Measurements from ENCODE around the gene ASTE1. TPM values are rescaled to one million over a fixed set of nuclear protein-coding genes. Genes with fewer than 3 reads are reported as not detected.

Gene ASTE1
- total RNA-seq, 1 experiment from 2014 or later: 8.1 TPM

- Histone ChIP-seq H3K4me1 (ENCODE audit: insufficient read depth, low read length, poor library complexity, severe bottlenecking) (no peaks in the 10 kb centered on the region), H3K9me3 (ENCODE audit: low read depth, low read length, poor library complexity, severe bottlenecking) (no peaks in the 10 kb centered on the region), H3K27ac (ENCODE audit: low read depth, low read length, poor library complexity, severe bottlenecking) (no peak overlapping the region), H3K36me3 (ENCODE audit: insufficient read depth, low read length, poor library complexity, severe bottlenecking) (peaks cover 4% of the 10 kb centered on the region), H3K27me3 (replicated peaks; ENCODE audit: insufficient read depth, low read depth, low read length, poor library complexity) (no peaks in the 10 kb centered on the region), H3K4me3 (ENCODE audit: low read depth, low read length, poor library complexity, severe bottlenecking) (no peak overlapping the region)
- BruUV-seq (replicated peaks): no TSS peak
- DNase-seq (ENCODE audit: low spot score): no peak
- TF ChIP-seq, protein P1, sequence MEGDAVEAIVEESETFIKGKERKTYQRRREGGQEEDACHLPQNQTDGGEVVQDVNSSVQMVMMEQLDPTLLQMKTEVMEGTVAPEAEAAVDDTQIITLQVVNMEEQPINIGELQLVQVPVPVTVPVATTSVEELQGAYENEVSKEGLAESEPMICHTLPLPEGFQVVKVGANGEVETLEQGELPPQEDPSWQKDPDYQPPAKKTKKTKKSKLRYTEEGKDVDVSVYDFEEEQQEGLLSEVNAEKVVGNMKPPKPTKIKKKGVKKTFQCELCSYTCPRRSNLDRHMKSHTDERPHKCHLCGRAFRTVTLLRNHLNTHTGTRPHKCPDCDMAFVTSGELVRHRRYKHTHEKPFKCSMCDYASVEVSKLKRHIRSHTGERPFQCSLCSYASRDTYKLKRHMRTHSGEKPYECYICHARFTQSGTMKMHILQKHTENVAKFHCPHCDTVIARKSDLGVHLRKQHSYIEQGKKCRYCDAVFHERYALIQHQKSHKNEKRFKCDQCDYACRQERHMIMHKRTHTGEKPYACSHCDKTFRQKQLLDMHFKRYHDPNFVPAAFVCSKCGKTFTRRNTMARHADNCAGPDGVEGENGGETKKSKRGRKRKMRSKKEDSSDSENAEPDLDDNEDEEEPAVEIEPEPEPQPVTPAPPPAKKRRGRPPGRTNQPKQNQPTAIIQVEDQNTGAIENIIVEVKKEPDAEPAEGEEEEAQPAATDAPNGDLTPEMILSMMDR (conservative IDR thresholded peaks at IDR 0.05; ENCODE audit: low read depth, low read length): no peak
- TF ChIP-seq EZH2 (IDR thresholded peaks at IDR 0.05; ENCODE audit: borderline replicate concordance, low read depth, low read length, poor library complexity, severe bottlenecking): no peak
- CTCF ChIA-PET: no interaction called here
- intact Hi-C loops (cut with micrococcal nuclease; ENCODE audit: unreplicated experiment): no loop called here
- POLR2A ChIA-PET (ENCODE audit: low non-redundant PET): no interaction called here
Observed at GRCh38 chr3:130979117-130979516, 47.5 kb downstream of the ASTE1 start.

- H3K36me3 ChIP-seq (ENCODE audit: insufficient read depth, low read length, poor library complexity, severe bottlenecking): peaks cover 4% of the 10 kb centered on the region
- TF ChIP-seq, protein P1 (conservative IDR thresholded peaks at IDR 0.05; ENCODE audit: low read depth, low read length): no peak
- TF ChIP-seq EZH2 (IDR thresholded peaks at IDR 0.05; ENCODE audit: borderline replicate concordance, low read depth, low read length, poor library complexity, severe bottlenecking): no peak
- CTCF ChIA-PET: no interaction called here
- no peak for DNase-seq (ENCODE audit: low spot score)
- H3K4me1 ChIP-seq (ENCODE audit: insufficient read depth, low read length, poor library complexity, severe bottlenecking): no peaks in the 10 kb centered on the region
- H3K27me3 ChIP-seq (replicated peaks; ENCODE audit: insufficient read depth, low read depth, low read length, poor library complexity): no peaks in the 10 kb centered on the region
- no peaks in the 10 kb centered on the region for H3K9me3 ChIP-seq (ENCODE audit: low read depth, low read length, poor library complexity, severe bottlenecking)
- no peak overlapping the region for H3K4me3 ChIP-seq (ENCODE audit: low read depth, low read length, poor library complexity, severe bottlenecking)
- POLR2A ChIA-PET (ENCODE audit: low non-redundant PET): no interaction called here
- intact Hi-C loops (cut with micrococcal nuclease; ENCODE audit: unreplicated experiment): no loop called here
- BruUV-seq (replicated peaks): no TSS peak
- no peak overlapping the region for H3K27ac ChIP-seq (ENCODE audit: low read depth, low read length, poor library complexity, severe bottlenecking)
Observed at GRCh38 chr3:130976706-130977105, 49.9 kb downstream of the ASTE1 start.

- ChIA-PET CTCF (no interaction called here), POLR2A (ENCODE audit: low non-redundant PET) (interaction anchor here (0.6 kb wide), 1 partner anchor 44 kb away, joined by 3 read pairs; no protein-coding TSS in a partner anchor)
- peaks cover 4% of the 10 kb centered on the region for H3K36me3 ChIP-seq (ENCODE audit: insufficient read depth, low read length, poor library complexity, severe bottlenecking)
- TF ChIP-seq, protein P1 (conservative IDR thresholded peaks at IDR 0.05; ENCODE audit: low read depth, low read length): no peak
- TF ChIP-seq EZH2 (IDR thresholded peaks at IDR 0.05; ENCODE audit: borderline replicate concordance, low read depth, low read length, poor library complexity, severe bottlenecking): no peak
- H3K27ac ChIP-seq (ENCODE audit: low read depth, low read length, poor library complexity, severe bottlenecking): no peak overlapping the region
- H3K9me3 ChIP-seq (ENCODE audit: low read depth, low read length, poor library complexity, severe bottlenecking): no peaks in the 10 kb centered on the region
- no TSS peak for BruUV-seq (replicated peaks)
- H3K4me1 ChIP-seq (ENCODE audit: insufficient read depth, low read length, poor library complexity, severe bottlenecking): no peaks in the 10 kb centered on the region
- no peak for DNase-seq (ENCODE audit: low spot score)
- H3K4me3 ChIP-seq (ENCODE audit: low read depth, low read length, poor library complexity, severe bottlenecking): no peak overlapping the region
- intact Hi-C loops (cut with micrococcal nuclease; ENCODE audit: unreplicated experiment): no loop called here
- H3K27me3 ChIP-seq (replicated peaks; ENCODE audit: insufficient read depth, low read depth, low read length, poor library complexity): no peaks in the 10 kb centered on the region
Observed at GRCh38 chr3:130975251-130975650, 51.4 kb downstream of the ASTE1 start.
